ENCODE measurements around the gene NAAA. TPM values are rescaled to one million over a fixed set of nuclear protein-coding genes. Genes with fewer than 3 reads are reported as not detected.
"Not testable (repeated sequence)": the region's sequence is repeated elsewhere in the genome, so short reads cannot be mapped to it uniquely, and the experiment has no call there.

Gene NAAA
- total RNA-seq, 1 experiment from 2014 or later = 48.6 TPM

- Histone ChIP-seq H3K4me3 (ENCODE audit: low read length) (no peak overlapping the region), H3K4me2 (ENCODE audit: low read length) (no peak overlapping the region), H3K27ac (ENCODE audit: low read length) (no peak overlapping the region), H3K79me2 (ENCODE audit: low read length) (no peaks in the 10 kb centered on the region), H4K20me1 (ENCODE audit: low read length) (no peaks in the 10 kb centered on the region), H3K9ac (ENCODE audit: low read length) (no peak overlapping the region), H3K9me3 (ENCODE audit: low read length) (no peaks in the 10 kb centered on the region), H3F3A (ENCODE audit: low read length, unreplicated experiment) (no peaks in the 10 kb centered on the region), H3K4me1 (ENCODE audit: insufficient read depth, low read length) (no peaks in the 10 kb centered on the region), H2AFZ (ENCODE audit: low read length) (no peak overlapping the region), H3K9me2 (replicated peaks; ENCODE audit: low read length) (no peaks in the 10 kb centered on the region), H3K27me3 (ENCODE audit: low read length) (no peaks in the 10 kb centered on the region), H3K36me3 (ENCODE audit: low read depth, low read length) (no peaks in the 10 kb centered on the region)
- CTCF ChIA-PET = no interaction called here
- POLR2A ChIA-PET (ENCODE audit: unreplicated experiment) = no interaction called here
- no TSS peak for BruUV-seq (replicated peaks)
- ATAC-seq (no peak), DNase-seq (no peak)
- TF ChIP-seq CTCF (conservative IDR thresholded peaks at IDR 0.05; ENCODE audit: low read depth, low read length) (no peak), EZH2phosphoT487 (IDR thresholded peaks at IDR 0.05; ENCODE audit: borderline replicate concordance, low read length) (no peak), EZH2 (IDR thresholded peaks at IDR 0.05; ENCODE audit: low read length, unreplicated experiment) (no peak)
- intact Hi-C loops (cut with micrococcal nuclease) = no loop called here
These were observed 27.8 kb downstream of the NAAA start for GRCh38 chr4:75912968-75913367.

DNA sequence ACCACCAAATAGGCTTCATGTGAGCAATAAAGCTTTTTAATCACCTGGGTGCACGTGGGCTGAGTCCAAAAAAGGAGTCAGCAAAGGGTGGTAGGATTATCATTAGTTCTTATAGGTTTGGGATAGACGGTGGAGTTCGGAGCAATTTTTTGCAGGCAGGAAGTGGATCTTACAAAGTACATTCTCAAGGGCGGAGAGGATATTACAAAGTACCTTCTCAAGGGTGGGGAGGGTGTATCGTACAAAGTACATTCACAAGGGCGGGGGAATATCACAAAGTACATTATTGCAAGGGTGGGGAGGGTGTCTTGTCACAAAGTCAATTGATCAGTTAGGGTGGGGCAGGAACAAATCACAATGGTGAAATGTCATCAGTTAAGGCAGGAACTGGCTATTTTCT lies 30.0 kb downstream of the NAAA start:
- H3K9me3 ChIP-seq (ENCODE audit: low read length); ATAC-seq; H3K27me3 ChIP-seq (ENCODE audit: low read length); H3K4me1 ChIP-seq (ENCODE audit: insufficient read depth, low read length); CTCF ChIA-PET; H3F3A ChIP-seq (ENCODE audit: low read length, unreplicated experiment); H3K36me3 ChIP-seq (ENCODE audit: low read depth, low read length); H3K9ac ChIP-seq (ENCODE audit: low read length); H3K4me2 ChIP-seq (ENCODE audit: low read length); H3K79me2 ChIP-seq (ENCODE audit: low read length); BruUV-seq (replicated peaks); H4K20me1 ChIP-seq (ENCODE audit: low read length); POLR2A ChIA-PET (ENCODE audit: unreplicated experiment); intact Hi-C loops (cut with micrococcal nuclease); H3K27ac ChIP-seq (ENCODE audit: low read length); H3K4me3 ChIP-seq (ENCODE audit: low read length); H3K9me2 ChIP-seq (replicated peaks; ENCODE audit: low read length); H2AFZ ChIP-seq (ENCODE audit: low read length); DNase-seq: not testable (repeated sequence)

GRCh38 chr4:75909405-75909804 lies 31.4 kb downstream of the NAAA start:
- H2AFZ ChIP-seq (ENCODE audit: low read length) = no peak overlapping the region
- intact Hi-C loops (cut with micrococcal nuclease) = no loop called here
- no peaks in the 10 kb centered on the region for H3F3A ChIP-seq (ENCODE audit: low read length, unreplicated experiment)
- no TSS peak for BruUV-seq (replicated peaks)
- no peaks in the 10 kb centered on the region for H3K4me1 ChIP-seq (ENCODE audit: insufficient read depth, low read length)
- TF ChIP-seq EZH2 (IDR thresholded peaks at IDR 0.05; ENCODE audit: low read length, unreplicated experiment) (no peak), CTCF (conservative IDR thresholded peaks at IDR 0.05; ENCODE audit: low read depth, low read length) (no peak), EZH2phosphoT487 (IDR thresholded peaks at IDR 0.05; ENCODE audit: borderline replicate concordance, low read length) (no peak)
- H3K9ac ChIP-seq (ENCODE audit: low read length) = no peak overlapping the region
- DNase-seq (no peak), ATAC-seq (no peak)
- no peaks in the 10 kb centered on the region for H3K79me2 ChIP-seq (ENCODE audit: low read length)
- no peak overlapping the region for H3K4me3 ChIP-seq (ENCODE audit: low read length)
- no peaks in the 10 kb centered on the region for H3K9me3 ChIP-seq (ENCODE audit: low read length)
- H3K36me3 ChIP-seq (ENCODE audit: low read depth, low read length) = no peaks in the 10 kb centered on the region
- no peaks in the 10 kb centered on the region for H4K20me1 ChIP-seq (ENCODE audit: low read length)
- POLR2A ChIA-PET (ENCODE audit: unreplicated experiment) = no interaction called here
- H3K9me2 ChIP-seq (replicated peaks; ENCODE audit: low read length) = no peaks in the 10 kb centered on the region
- no peaks in the 10 kb centered on the region for H3K27me3 ChIP-seq (ENCODE audit: low read length)
- CTCF ChIA-PET = no interaction called here
- H3K4me2 ChIP-seq (ENCODE audit: low read length) = no peak overlapping the region
- H3K27ac ChIP-seq (ENCODE audit: low read length) = no peak overlapping the region
